ENCODE measurements around the gene SYPL2. TPM values are rescaled to one million over a fixed set of nuclear protein-coding genes. Genes with fewer than 3 reads are reported as not detected.

SYPL2 gene
- total RNA-seq, 4 donors from 2014 or later = 0.48 to 5.9 (median 2.3) TPM

GRCh38 chr1:109493805-109494539, 27.6 kb downstream of the SYPL2 start, which contains the start of gene CYB561D1:
Gene CYB561D1 (plus strand): TSS chr1:109494094. CDS start chr1:109494140, 46 bp downstream.
- intact Hi-C loops (cut with DNase I; ENCODE audit: low total_unique reads) = no loop called here
- H3K27me3 ChIP-seq = no peaks in the 10 kb centered on the region
- peak within 1 kb of the TSS; percentile 75 to 78 for H3K27ac ChIP-seq
- H3K4me1 ChIP-seq = peaks cover 0 to 5% of the 10 kb centered on the region in 2 donors
- no peaks in the 10 kb centered on the region for H3K9me3 ChIP-seq
- DNase-seq = peak; percentile 81 to 87
- peak within 1 kb of the TSS; percentile 64 to 94 for H3K4me3 ChIP-seq
- no peaks in the 10 kb centered on the region for H3K36me3 ChIP-seq
- TF ChIP-seq, protein P1, sequence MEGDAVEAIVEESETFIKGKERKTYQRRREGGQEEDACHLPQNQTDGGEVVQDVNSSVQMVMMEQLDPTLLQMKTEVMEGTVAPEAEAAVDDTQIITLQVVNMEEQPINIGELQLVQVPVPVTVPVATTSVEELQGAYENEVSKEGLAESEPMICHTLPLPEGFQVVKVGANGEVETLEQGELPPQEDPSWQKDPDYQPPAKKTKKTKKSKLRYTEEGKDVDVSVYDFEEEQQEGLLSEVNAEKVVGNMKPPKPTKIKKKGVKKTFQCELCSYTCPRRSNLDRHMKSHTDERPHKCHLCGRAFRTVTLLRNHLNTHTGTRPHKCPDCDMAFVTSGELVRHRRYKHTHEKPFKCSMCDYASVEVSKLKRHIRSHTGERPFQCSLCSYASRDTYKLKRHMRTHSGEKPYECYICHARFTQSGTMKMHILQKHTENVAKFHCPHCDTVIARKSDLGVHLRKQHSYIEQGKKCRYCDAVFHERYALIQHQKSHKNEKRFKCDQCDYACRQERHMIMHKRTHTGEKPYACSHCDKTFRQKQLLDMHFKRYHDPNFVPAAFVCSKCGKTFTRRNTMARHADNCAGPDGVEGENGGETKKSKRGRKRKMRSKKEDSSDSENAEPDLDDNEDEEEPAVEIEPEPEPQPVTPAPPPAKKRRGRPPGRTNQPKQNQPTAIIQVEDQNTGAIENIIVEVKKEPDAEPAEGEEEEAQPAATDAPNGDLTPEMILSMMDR (IDR thresholded peaks at IDR 0.05) = peak; percentile 90 to 99 (median 95)
- TF ChIP-seq POLR2A (IDR thresholded peaks at IDR 0.05) = peak; percentile 28 to 49

GRCh38 chr1:109495738-109496137, 29.4 kb downstream of the SYPL2 start:
- H3K4me1 ChIP-seq = peaks cover 0 to 5% of the 10 kb centered on the region in 2 donors
- no peaks in the 10 kb centered on the region for H3K9me3 ChIP-seq
- H3K27me3 ChIP-seq = no peaks in the 10 kb centered on the region
- no peak for DNase-seq
- no peak for TF ChIP-seq POLR2A (IDR thresholded peaks at IDR 0.05)
- TF ChIP-seq, protein P1 (IDR thresholded peaks at IDR 0.05) = no peak
- intact Hi-C loops (cut with DNase I; ENCODE audit: low total_unique reads) = no loop called here
- H3K27ac ChIP-seq = no peak overlapping the region
- no peaks in the 10 kb centered on the region for H3K36me3 ChIP-seq
- no peak overlapping the region for H3K4me3 ChIP-seq

GRCh38 chr1:109497449-109498160, 31.3 kb downstream of the SYPL2 start:
- TF ChIP-seq POLR2A (IDR thresholded peaks at IDR 0.05) = no peak
- TF ChIP-seq, protein P1 (IDR thresholded peaks at IDR 0.05) = no peak
- intact Hi-C loops (cut with DNase I; ENCODE audit: low total_unique reads) = no loop called here
- DNase-seq = no peak
- H3K4me1 ChIP-seq = peaks cover 0 to 5% of the 10 kb centered on the region in 2 donors
- no peaks in the 10 kb centered on the region for H3K9me3 ChIP-seq
- H3K4me3 ChIP-seq = no peak overlapping the region
- peak overlapping the region in 1 of 2 donors; percentile 8 for H3K27ac ChIP-seq
- H3K27me3 ChIP-seq = no peaks in the 10 kb centered on the region
- H3K36me3 ChIP-seq = no peaks in the 10 kb centered on the region

DNA sequence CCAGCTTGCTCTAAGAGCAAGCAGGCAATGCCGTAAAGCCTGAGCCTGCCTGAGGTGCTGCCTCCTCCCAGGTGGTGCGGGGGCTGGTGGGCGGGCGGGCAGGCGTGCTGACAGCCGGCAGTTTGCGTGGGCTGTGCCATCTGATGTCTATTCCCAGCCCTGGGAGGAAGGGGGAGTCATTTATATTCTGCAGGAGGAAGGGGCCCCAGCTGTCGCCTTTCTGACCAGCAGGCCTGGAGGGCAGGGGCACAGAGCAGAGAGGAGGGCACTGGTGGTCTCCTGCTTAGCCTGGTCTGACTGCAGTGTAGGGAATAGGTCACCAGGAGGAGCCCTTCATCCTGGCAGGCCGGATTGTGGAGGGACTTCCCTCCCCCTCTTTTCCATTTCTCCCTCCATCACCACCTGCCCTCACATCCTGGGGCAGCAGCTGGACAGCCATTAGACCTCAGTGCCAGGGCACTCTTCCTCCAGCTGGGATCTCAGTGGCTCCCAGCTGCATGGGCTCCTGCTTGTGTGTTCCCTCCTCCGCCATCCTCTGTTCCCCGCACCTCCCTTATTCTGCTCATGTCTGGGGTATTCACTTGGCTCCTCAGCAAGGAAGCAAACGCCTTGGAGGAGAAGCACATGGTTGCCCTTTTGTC, 31.9 kb downstream of the SYPL2 start:
- DNase-seq = no peak
- no peaks in the 10 kb centered on the region for H3K27me3 ChIP-seq
- H3K27ac ChIP-seq = peak overlapping the region in 1 of 2 donors; percentile 8
- intact Hi-C loops (cut with DNase I; ENCODE audit: low total_unique reads) = no loop called here
- no peak overlapping the region for H3K4me3 ChIP-seq
- TF ChIP-seq, protein P1 (IDR thresholded peaks at IDR 0.05) = peak; percentile 44 to 62 (median 51)
- no peak for TF ChIP-seq POLR2A (IDR thresholded peaks at IDR 0.05)
- H3K9me3 ChIP-seq = no peaks in the 10 kb centered on the region
- peaks cover 0 to 5% of the 10 kb centered on the region in 2 donors for H3K4me1 ChIP-seq
- no peaks in the 10 kb centered on the region for H3K36me3 ChIP-seq

Measured in uterus (tissue), 4 donors.